Activated T-cell treated with anti-CD3 and anti-CD28 coated beads, Interleukin-2, amount 50 U/mL, for 72 hours (primary cell): Measurements from ENCODE around the gene GTF2IRD1. TPM values are rescaled to one million over a fixed set of nuclear protein-coding genes. Genes with fewer than 3 reads are reported as not detected.
"Not testable (repeated sequence)": the region's sequence is repeated elsewhere in the genome, so short reads cannot be mapped to it uniquely, and the experiment has no call there.

Experiments
- ATAC-seq, 2 donors: fragments of 150-1000 bp; cut with Tn5 transposase; replicated peaks in 1 of 2; 2 replicates each; pipeline ENCODE4 v1.10.0; 2021; ENCODE audit warnings: moderate library complexity in 2 of 2, mild to moderate bottlenecking in 1 of 2
- DNase-seq, 2 donors: peaks; one replicate each; pipeline ENCODE4 v3.0.0; 2021 to 2022; ENCODE audit warnings: mixed read lengths in 1 of 2
- H3K27ac Mint-ChIP-seq: one replicate; pipeline ENCODE4 v1.8.0; 2022; ENCODE audit warnings: mild to moderate bottlenecking, moderate library complexity, mixed read lengths
- H3K27me3 Mint-ChIP-seq: one replicate; pipeline ENCODE4 v1.8.0; 2022; ENCODE audit warnings: low read depth, mixed read lengths
- H3K36me3 Mint-ChIP-seq, 2 donors: one replicate each; pipeline ENCODE4 v1.8.0; 2022; ENCODE audit warnings: mixed read lengths in 2 of 2, mild to moderate bottlenecking in 1 of 2; ENCODE audit not compliant: insufficient read depth in 2 of 2
- H3K4me1 Mint-ChIP-seq: one replicate; pipeline ENCODE4 v1.8.0; 2022; ENCODE audit warnings: low read depth, mixed read lengths
- H3K4me3 Mint-ChIP-seq, 2 donors: one replicate each; pipeline ENCODE4 v1.8.0; 2022; ENCODE audit warnings: mild to moderate bottlenecking in 2 of 2, mixed read lengths in 2 of 2, moderate library complexity in 2 of 2
- H3K9me3 Mint-ChIP-seq, 2 donors: one replicate each; pipeline ENCODE4 v1.8.0; 2022; ENCODE audit warnings: mixed read lengths in 2 of 2
- total RNA-seq, 2 donors: library from RNA; stranded (reverse); gene quantifications; one replicate each; pipeline ENCODE4 v1.2.3, GENCODE V29; 2022

Gene GTF2IRD1
- total RNA-seq, 2 donors from 2014 or later, result 3.1 to 4.6 TPM

DNA sequence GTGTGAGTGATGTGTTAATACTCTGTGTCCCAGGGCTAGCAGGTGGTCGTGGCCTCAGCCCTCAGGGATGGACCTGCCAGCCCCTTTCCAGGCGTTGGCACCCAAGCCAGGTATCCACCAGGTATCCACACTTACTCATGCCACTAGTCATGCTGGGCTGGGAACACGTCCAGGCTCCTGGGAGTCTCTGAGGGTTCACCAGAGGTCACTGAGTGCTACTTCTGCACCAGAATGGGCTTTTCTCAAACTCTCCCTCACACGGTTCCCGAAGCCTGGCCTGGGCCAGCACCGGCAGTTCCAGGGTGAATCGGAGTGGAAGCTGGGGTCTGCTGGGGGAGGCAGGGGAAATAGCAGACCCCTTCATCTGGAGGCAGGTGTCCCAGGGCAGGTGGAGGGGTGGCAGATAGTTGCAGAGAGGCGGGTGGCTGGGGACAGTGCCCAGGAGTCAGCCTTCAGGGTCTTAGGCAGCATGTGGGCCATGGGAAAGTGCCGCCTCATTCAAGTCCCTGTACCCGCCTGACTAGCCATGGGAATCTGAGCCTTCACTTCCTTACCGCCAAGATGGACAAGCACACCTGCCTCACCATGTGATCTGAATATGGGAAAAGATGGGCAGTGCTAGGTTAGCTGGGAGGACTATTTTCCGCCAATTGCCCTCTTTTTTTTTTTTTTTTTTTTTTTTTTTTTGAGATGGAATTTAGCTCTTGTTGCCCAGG is 108.3 kb downstream of the GTF2IRD1 start:
- no peak for ATAC-seq
- DNase-seq, result no peak
- no peak overlapping the region for H3K4me3 Mint-ChIP-seq
- H3K27me3 Mint-ChIP-seq, result no peaks in the 10 kb centered on the region
- no peaks in the 10 kb centered on the region for H3K36me3 Mint-ChIP-seq
- no peaks in the 10 kb centered on the region for H3K4me1 Mint-ChIP-seq
- no peaks in the 10 kb centered on the region for H3K9me3 Mint-ChIP-seq
- H3K27ac Mint-ChIP-seq, result no peak overlapping the region

DNA sequence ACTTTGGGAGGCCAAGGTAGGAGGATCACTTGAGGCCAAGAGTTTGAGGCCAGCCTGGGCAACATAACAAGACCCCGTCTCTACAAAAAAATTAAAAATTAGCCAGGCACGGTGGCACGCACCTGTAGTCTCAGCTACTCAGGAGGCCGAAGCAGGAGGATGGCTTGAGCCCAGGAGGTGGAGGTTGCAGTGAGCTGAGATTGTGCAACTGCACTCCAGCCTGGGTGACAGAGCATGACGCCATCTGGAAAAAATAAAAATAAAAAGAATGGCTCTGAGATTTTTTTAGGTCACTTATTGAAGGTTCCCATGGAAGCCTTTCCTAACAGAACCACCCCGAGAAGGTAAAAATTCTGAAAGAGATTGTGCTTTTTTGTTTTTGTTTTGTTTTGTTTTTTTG is 109.9 kb downstream of the GTF2IRD1 start:
- H3K36me3 Mint-ChIP-seq, H3K4me3 Mint-ChIP-seq, ATAC-seq, H3K27me3 Mint-ChIP-seq, H3K9me3 Mint-ChIP-seq, DNase-seq, H3K4me1 Mint-ChIP-seq, H3K27ac Mint-ChIP-seq: not testable (repeated sequence)

DNA sequence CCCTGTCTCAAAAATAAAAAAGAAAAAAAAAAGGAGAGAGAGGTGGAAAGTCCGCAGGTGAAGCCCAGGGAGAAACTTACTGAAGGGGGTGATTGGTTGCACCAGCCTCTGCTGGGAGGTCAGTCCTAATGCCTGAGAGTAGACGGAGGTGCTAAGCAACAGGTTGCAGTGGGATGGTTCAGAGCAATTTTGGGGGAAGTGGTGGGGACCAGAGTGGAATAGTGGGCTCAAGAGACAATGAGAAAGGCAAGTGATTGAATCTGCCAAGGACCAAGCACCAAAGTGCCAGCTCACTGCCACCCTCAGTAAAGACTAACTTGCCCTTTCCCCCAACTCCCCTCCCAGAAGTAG is 113.6 kb downstream of the GTF2IRD1 start:
- no peak for DNase-seq
- Mint-ChIP-seq H3K9me3 (no peaks in the 10 kb centered on the region), H3K4me1 (peaks cover 9% of the 10 kb centered on the region), H3K27me3 (no peaks in the 10 kb centered on the region), H3K4me3 (no peak overlapping the region), H3K27ac (no peak overlapping the region), H3K36me3 (no peaks in the 10 kb centered on the region)
- ATAC-seq, result no peak

DNA sequence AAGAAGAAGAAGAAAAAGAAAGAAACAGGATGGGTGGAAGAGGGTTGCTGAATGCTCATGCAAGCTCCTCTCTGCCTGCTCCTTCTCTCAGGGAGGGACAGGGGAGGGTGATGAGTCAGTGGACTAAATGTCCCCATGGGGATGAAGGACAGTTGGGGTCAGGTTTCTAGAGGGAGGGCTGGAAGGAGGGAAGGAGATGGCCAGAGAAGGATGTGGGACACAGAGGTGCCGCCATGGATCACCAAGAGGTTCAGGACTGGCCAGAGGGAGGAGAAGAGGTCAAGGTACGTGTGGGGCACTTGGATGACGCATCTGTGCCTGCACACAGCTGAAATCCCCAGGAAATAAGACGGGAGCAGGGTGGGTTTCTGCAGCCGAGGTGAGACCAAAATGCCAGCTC is 115.0 kb downstream of the GTF2IRD1 start:
- Mint-ChIP-seq H3K4me1 (peaks cover 9% of the 10 kb centered on the region), H3K27ac (no peak overlapping the region), H3K9me3 (no peaks in the 10 kb centered on the region), H3K27me3 (no peaks in the 10 kb centered on the region), H3K36me3 (no peaks in the 10 kb centered on the region), H3K4me3 (no peak overlapping the region)
- no peak for DNase-seq
- no peak for ATAC-seq

DNA sequence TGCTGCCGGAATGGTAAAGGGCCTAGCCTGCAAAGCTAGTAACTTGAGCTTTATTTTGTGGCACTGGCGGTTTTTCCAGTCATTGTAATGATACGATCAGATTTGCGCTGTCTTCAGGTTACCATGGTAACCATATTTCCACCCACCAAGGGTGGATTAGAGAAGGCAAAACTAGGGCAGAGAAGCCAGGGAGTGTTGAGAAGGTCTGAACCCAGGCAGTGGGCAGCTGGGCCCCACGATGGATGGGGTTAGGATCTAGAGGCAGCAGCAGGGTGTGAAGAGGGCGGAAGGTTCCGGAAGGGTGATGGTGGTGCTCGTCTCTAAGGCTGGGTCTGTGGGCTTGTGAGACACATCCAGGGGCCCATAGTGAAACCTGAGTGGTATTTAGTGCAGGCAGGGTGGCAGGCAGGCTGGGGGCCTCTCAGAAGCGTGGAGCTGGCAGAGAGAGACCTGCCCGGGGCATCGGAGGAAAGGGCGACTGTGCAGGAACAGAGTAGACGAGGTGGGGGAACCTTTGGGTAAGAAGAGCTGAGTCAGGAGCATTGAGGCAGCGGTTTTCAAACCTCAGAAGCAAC is 115.9 kb downstream of the GTF2IRD1 start:
- no peaks in the 10 kb centered on the region for H3K9me3 Mint-ChIP-seq
- ATAC-seq (peak; percentile 75 to 77), DNase-seq (peak; percentile 26 to 27)
- peak overlapping the region; percentile 15 to 54 for H3K4me3 Mint-ChIP-seq
- H3K36me3 Mint-ChIP-seq, result no peaks in the 10 kb centered on the region
- H3K27ac Mint-ChIP-seq, result peak overlapping the region; percentile 92
- no peaks in the 10 kb centered on the region for H3K27me3 Mint-ChIP-seq
- H3K4me1 Mint-ChIP-seq, result peaks cover 9% of the 10 kb centered on the region

DNA sequence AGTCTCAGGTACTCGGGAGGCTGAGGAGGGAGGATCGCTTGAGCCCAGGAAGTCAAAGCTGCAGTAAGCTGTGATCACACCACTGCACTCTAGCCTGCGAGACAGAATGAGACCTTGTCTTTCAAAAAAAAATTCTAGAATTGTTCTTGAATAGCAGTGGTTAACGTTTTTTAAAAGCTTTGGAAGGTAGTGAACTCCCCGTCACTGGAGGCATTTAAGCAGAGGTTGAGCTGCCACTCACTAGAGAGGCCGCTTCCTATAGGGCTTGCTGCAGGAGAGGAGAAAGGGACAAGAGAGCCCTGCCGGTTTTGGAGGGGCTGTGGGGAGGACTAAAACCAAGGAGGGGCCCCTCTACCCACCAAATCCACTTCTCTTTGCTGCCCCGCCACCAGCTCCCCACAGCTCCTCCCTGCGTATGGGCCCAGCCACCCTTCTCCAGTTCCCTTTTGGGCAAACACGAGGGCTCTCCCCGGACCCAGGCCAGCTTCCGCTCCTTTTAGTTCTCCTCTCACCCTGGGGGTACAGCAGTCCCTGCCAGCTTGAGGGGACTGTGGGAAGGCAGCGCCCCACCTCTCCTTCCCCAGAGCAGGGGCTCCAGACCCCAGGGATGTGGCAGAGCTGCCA is 116.9 kb downstream of the GTF2IRD1 start:
- Mint-ChIP-seq H3K27me3 (no peaks in the 10 kb centered on the region), H3K4me3 (no peak overlapping the region), H3K27ac (no peak overlapping the region), H3K4me1 (peaks cover 9% of the 10 kb centered on the region), H3K9me3 (no peaks in the 10 kb centered on the region), H3K36me3 (no peaks in the 10 kb centered on the region)
- ATAC-seq (no peak), DNase-seq (no peak)

DNA sequence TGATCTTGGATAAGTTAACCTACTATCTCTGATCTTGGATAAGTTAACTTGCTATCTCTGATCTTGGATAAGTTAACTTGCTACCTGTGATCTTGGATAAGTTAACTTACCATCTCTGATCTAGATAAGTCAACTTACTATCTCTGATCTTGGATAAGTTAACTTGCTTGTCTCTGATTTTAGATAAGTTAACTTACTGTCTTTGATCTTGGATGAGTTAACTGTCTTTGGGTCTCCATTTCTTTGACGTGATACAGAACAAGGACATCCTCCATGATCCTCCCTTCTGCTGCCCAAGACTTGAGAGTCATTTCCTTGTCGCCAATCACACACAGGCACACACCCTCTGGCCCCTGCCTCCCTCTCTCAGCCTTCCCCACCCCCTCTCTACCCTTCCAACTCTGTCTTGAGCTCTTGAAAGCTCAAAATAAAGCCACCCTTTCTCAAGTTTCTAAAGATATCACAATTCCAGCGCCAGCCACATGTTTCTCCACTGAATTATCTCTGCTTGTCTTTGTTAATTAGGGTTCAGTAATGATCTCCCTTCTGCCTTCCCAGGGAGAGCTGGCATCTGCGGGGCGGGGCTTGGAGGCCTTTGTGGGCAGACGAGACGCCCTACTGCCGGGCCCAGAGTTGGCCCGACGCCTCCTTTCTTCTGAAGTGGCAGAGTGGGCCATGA is 118.7 kb downstream of the GTF2IRD1 start:
- Mint-ChIP-seq H3K4me1 (peaks cover 9% of the 10 kb centered on the region), H3K9me3 (no peaks in the 10 kb centered on the region), H3K27me3 (no peaks in the 10 kb centered on the region), H3K36me3 (no peaks in the 10 kb centered on the region), H3K4me3 (no peak overlapping the region), H3K27ac (no peak overlapping the region)
- DNase-seq (no peak), ATAC-seq (no peak)

DNA sequence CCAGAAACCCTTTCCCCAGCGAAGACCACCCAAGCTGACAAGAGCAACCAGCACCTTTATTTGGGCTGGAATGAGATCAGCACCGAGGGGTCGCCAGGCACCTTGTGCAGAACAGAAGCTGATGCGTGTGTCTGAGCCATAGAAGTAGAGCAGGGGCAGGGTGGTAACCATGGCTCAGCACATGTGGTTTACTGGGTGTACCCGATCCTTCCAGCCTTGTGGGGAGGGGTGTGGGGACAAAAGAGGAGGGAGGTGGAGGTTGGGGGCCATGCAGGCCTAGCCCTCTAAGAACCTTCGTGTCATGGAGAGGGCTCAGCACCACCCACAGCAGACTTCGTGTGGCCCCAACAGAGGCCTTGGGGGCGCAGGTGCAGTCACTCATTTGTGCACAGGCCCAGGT is 119.8 kb downstream of the GTF2IRD1 start:
- no peak for ATAC-seq

DNA sequence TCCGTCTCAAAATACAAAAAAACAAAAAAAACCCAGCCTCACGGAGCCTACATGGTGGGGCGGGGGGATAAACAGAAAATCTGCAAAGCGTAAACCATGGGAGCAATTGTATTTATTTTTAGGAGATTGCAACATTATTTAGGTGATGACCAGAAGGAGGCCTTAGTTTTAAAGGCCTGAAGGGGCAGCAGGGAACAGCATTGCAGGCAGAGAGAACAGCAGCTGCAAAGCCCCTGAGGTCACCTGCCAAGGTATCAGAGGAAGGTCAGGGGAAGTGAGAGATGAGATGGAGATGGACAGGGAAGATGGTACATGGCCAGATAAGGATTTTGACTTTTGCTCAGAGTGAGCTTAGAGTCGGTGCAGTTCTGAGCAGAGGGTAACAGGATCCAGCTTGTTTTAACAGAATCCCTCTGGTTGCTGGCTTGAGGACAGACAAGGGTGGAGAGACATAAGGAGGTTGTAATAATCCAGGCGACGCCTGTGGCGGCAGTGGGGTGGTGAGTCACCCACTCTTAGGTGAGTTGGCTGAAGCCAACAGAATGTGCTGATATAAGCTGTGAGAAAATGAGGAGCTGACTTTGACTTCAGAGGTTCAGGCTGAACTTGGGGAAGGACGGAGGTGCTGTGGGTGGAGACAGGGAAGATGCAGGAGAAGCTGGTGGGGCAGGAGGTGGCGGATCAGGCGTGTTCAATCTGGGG is 121.5 kb downstream of the GTF2IRD1 start:
- H3K9me3 Mint-ChIP-seq, result no peaks in the 10 kb centered on the region
- ATAC-seq (no peak), DNase-seq (no peak)
- H3K4me3 Mint-ChIP-seq, result no peak overlapping the region
- H3K4me1 Mint-ChIP-seq, result no peaks in the 10 kb centered on the region
- H3K27ac Mint-ChIP-seq, result no peak overlapping the region
- H3K36me3 Mint-ChIP-seq, result no peaks in the 10 kb centered on the region
- no peaks in the 10 kb centered on the region for H3K27me3 Mint-ChIP-seq

More for the DNA sequence above, 119.8 kb downstream of the GTF2IRD1 start:
- H3K27me3 Mint-ChIP-seq, result no peaks in the 10 kb centered on the region
- DNase-seq, result no peak
- H3K36me3 Mint-ChIP-seq, result no peaks in the 10 kb centered on the region
- H3K4me1 Mint-ChIP-seq, result peaks cover 9% of the 10 kb centered on the region
- H3K27ac Mint-ChIP-seq, result no peak overlapping the region
- no peak overlapping the region for H3K4me3 Mint-ChIP-seq
- no peaks in the 10 kb centered on the region for H3K9me3 Mint-ChIP-seq

DNA sequence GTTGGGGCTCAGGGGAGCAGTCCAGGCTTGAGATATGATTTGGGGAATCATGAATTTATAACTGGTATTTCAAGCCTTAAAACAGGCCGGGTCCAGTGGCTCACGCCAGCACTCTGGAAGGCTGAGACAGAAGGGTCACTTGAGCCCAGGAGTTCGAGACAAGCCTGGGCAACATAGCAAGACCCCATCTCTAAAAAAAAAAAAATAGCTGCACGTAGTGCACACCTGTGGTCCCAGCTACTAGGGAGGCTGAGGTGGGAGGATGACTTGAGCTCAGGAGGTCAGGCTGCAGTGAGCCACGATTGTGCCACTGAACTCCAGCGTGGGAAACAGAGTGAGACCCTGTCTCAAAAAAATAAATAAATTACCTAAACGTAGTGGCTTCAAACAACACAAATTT is 122.1 kb downstream of the GTF2IRD1 start:
- no peak overlapping the region for H3K27ac Mint-ChIP-seq
- ATAC-seq, result no peak

DNA sequence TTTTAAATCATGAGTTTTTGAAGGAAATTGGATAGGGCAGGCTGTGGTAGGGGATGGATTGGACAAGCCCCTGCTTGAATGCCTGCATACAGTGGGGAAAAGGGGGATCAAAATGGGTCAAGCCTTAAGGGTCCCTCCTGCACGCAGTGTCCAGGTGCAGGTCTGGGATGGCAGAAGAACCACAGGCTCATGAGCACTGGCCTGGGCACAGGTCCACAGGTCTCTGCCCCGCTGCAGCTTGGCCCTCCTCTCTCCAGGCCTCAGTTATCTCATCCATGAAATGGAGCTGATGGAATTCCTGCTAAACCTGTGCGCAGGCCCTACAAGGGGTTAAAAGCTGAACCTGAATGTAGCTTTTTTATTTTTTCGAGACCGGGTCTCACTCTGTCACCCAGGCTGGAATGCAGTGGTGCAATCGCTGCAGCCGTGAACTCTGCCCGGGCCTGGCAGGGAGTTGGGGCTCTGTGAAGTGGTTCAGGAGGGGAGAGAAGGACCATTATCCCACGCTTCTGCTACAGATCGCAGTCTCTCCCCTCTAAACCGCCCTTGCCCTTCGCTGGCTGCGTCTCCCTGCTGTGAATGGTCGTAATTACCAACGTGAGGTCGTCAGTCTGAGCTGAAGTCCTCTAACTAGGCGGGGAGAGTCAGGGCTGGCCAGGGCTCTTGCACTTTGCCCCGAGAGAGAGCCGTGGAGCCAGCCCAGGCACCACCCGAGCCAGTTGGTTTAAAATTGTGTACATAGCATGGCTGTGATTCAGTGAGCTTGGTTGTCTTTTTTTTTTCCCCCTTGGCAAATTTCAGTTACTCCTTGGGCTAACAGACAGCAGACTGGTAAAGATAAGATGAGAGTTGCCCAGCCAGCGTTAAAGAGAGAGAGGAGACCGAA is 126.3 kb downstream of the GTF2IRD1 start:
- DNase-seq, result no peak
- no peaks in the 10 kb centered on the region for H3K9me3 Mint-ChIP-seq
- H3K4me3 Mint-ChIP-seq, result no peak overlapping the region
- ATAC-seq, result no peak
- H3K27ac Mint-ChIP-seq, result no peak overlapping the region
- no peaks in the 10 kb centered on the region for H3K36me3 Mint-ChIP-seq
- no peaks in the 10 kb centered on the region for H3K4me1 Mint-ChIP-seq
- no peaks in the 10 kb centered on the region for H3K27me3 Mint-ChIP-seq

More for the DNA sequence above, 122.1 kb downstream of the GTF2IRD1 start:
- Mint-ChIP-seq H3K27me3 (no peaks in the 10 kb centered on the region), H3K4me1 (no peaks in the 10 kb centered on the region), H3K9me3 (no peaks in the 10 kb centered on the region), H3K4me3 (no peak overlapping the region), H3K36me3 (no peaks in the 10 kb centered on the region)
- DNase-seq, result no peak

DNA sequence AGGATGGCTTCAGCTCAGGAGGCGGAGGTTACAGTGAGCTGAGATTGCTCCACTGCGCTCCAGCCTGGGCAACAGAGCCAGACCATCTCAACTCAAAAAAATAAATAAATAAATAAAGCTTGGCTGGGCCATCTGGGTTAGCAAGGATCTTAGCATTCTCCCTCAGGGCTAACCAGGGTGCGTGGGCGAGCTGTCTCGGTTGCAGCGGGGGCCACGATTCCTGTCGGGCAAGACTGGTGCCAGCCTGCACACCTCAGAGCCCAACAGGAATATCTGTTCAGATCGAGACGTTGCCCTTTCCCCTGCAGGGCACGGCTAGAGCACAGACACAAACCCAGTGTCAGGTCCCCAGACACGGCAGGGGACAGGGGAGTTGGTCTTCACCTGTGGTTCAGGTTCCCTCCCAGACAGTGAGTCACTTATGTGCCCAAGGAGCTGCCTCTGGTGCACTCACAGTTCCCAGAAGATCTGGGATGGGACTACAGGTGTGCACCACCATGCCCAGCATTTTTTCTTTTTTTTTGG is 128.3 kb downstream of the GTF2IRD1 start:
- Mint-ChIP-seq H3K9me3 (no peaks in the 10 kb centered on the region), H3K36me3 (no peaks in the 10 kb centered on the region), H3K4me1 (no peaks in the 10 kb centered on the region), H3K27me3 (no peaks in the 10 kb centered on the region), H3K27ac (no peak overlapping the region), H3K4me3 (no peak overlapping the region)
- ATAC-seq (no peak), DNase-seq (no peak)
